HepG2 (cell line): Measurements from ENCODE around the gene ARHGAP45. TPM values are rescaled to one million over a fixed set of nuclear protein-coding genes. Genes with fewer than 3 reads are reported as not detected.

Experiments used
- ATAC-seq: fragments of 200-7000 bp; cut with Tn5 transposase; 3 replicates; pipeline ENCODE4 v1.9.1; 2020; ENCODE audit warnings: mild to moderate bottlenecking, moderate library complexity
- BruUV-seq: library from RNA; stranded (reverse); fragments of 400-500 nt; replicated peaks from 2 replicates; lab custom pipeline; 2021; lab: Mats Ljungman, UMichigan
- CTCF ChIA-PET: fragments of 300-600 bp; formaldehyde crosslinking; extraction: SDS; loops from one replicate; lab custom pipeline; 2021; ENCODE audit warnings: low total read pairs, inconsistent platforms, low intra/inter-chr PET ratio; lab: Yijun Ruan, JAX
- POLR2A ChIA-PET: fragments of 350-600 bp; sonication (Branson Sonifier 250); formaldehyde crosslinking; loops from one replicate; lab custom pipeline; 2020; ENCODE audit warnings: antibody characterized with exemption, inconsistent platforms; lab: Yijun Ruan, JAX
- DNase-seq: peaks from one replicate; pipeline ENCODE4 v3.0.0-alpha.2; 2015; ENCODE audit warnings: low spot score
- FAIRE-seq: peaks from 3 replicates; lab custom pipeline; 2011; peaks lifted over from hg19 to GRCh38; lab: Jason Lieb, UNC
- H2AFZ ChIP-seq: one replicate; pipeline ENCODE4 v1.6.1; 2011; ENCODE audit warnings: low read length, inconsistent platforms
- H3K27ac ChIP-seq: fragments of 300-600 bp; 3 replicates; pipeline ENCODE4 v1.8.0; 2011; ENCODE audit warnings: mixed run types, mild to moderate bottlenecking, mixed read lengths, low read length, inconsistent platforms; ENCODE audit not compliant: insufficient read depth; ENCODE audit errors: extremely low read length
- H3K27me3 ChIP-seq, 2 experiments: fragments of 200-600 bp in 1 of 2; 2 replicates in 1 of 2; 3 replicates in 1 of 2; pipeline versions ENCODE4 v1.6.0 to v1.8.0; 2011; ENCODE audit warnings: low read length in 2 of 2, mild to moderate bottlenecking in 2 of 2, moderate library complexity in 2 of 2, inconsistent platforms in 1 of 2; ENCODE audit not compliant: insufficient read depth in 2 of 2, control insufficient read depth in 1 of 2
- H3K36me3 ChIP-seq, 2 experiments: fragments of 200-600 bp in 1 of 2; replicated peaks in 1 of 2; 2 replicates in 1 of 2; 3 replicates in 1 of 2; pipeline versions ENCODE4 v1.5.1 to v1.8.0; 2011; ENCODE audit warnings: low read length in 2 of 2, inconsistent platforms in 1 of 2; ENCODE audit not compliant: insufficient read depth in 2 of 2, control insufficient read depth in 1 of 2
- H3K4me1 ChIP-seq: 2 replicates; pipeline ENCODE4 v1.5.1; 2012; ENCODE audit warnings: low read length, inconsistent platforms; ENCODE audit not compliant: insufficient read depth
- H3K4me2 ChIP-seq: 2 replicates; pipeline ENCODE4 v1.6.0; 2011; ENCODE audit warnings: low read depth, low read length, inconsistent platforms
- H3K4me3 ChIP-seq, 3 experiments: fragments of 200-600 bp in 1 of 3; sonication (generic), shearing (Covaris generic) in 1 of 3; replicated peaks in 1 of 3; 2 replicates each; pipeline ENCODE4 v1.5.1; 2011 to 2016; ENCODE audit warnings: low read length in 3 of 3, inconsistent platforms in 2 of 3, low read depth in 2 of 3, mild to moderate bottlenecking in 2 of 3, control low read depth in 1 of 3, mixed read lengths in 1 of 3; ENCODE audit not compliant: insufficient read depth in 1 of 3
- H3K79me2 ChIP-seq: one replicate; pipeline ENCODE4 v1.6.1; 2011; ENCODE audit warnings: low read length, inconsistent platforms; ENCODE audit not compliant: insufficient read depth
- H3K9ac ChIP-seq: 2 replicates; pipeline ENCODE4 v1.6.0; 2011; ENCODE audit warnings: mild to moderate bottlenecking, low read depth, low read length, inconsistent platforms; ENCODE audit not compliant: insufficient read depth
- H3K9me3 ChIP-seq: 2 replicates; pipeline ENCODE4 v1.5.1; 2012; ENCODE audit warnings: mild to moderate bottlenecking, low read length
- H4K20me1 ChIP-seq: 2 replicates; pipeline ENCODE4 v1.6.0; 2011; ENCODE audit warnings: inconsistent platforms, mild to moderate bottlenecking, low read length, moderate library complexity; ENCODE audit not compliant: insufficient read depth
- HNRNPL ChIP-seq: fragments of 200-400 bp; formaldehyde crosslinking; IDR thresholded peaks from 2 replicates; pipeline ENCODE4 v1.6.1; 2017; ENCODE audit warnings: mild to moderate bottlenecking, low read depth, low read length
- MED13 ChIP-seq: sonication (generic); formaldehyde crosslinking; IDR thresholded peaks from 2 replicates; pipeline ENCODE4 v1.5.0; 2020; ENCODE audit warnings: missing genetic modification reagents
- POLR2A ChIP-seq, 2 experiments: IDR thresholded peaks; 2 replicates each; pipeline ENCODE4 v1.6.1; 2011; ENCODE audit warnings: low read depth in 2 of 2, low read length in 2 of 2, mild to moderate bottlenecking in 1 of 2, moderate library complexity in 1 of 2; ENCODE audit not compliant: insufficient read depth in 1 of 2
- ZNF160 ChIP-seq: sonication (generic); formaldehyde crosslinking; IDR thresholded peaks from 2 replicates; pipeline ENCODE4 v1.8.0; 2022; ENCODE audit warnings: mild to moderate bottlenecking, inconsistent platforms, missing genetic modification reagents
- ZNF687 ChIP-seq: sonication (generic); formaldehyde crosslinking; IDR thresholded peaks from 2 replicates; pipeline ENCODE4 v1.5.1; 2020; ENCODE audit warnings: mild to moderate bottlenecking, missing genetic modification reagents, moderate library complexity
- WGBS: methylation state at CpG from one replicate; pipeline ENCODE4 v1.1.6; 2017; ENCODE audit warnings: low lambda C conversion rate; 5-methylcytosine and 5-hydroxymethylcytosine counted together
- in situ Hi-C: cut with HindIII; loops from 2 replicates; pipeline ENCODE4 v1.10.0; 2017; ENCODE audit warnings: low pct_unique_long_range_greater_than_20kb; ENCODE audit not compliant: extremely low pct_ligation_motif_present
- intact Hi-C: fragments of 100-400 bp; cut with micrococcal nuclease; formaldehyde crosslinking; loops from one replicate; pipeline ENCODE4 v1.10.0; 2022; ENCODE audit not compliant: unreplicated experiment
- polyA plus RNA-seq, 8 experiments: library from polyadenylated mRNA; depleted of rRNA in 3 of 8; stranded (reverse) in 7 of 8; unstranded in 1 of 8; fragments of >200 nt; fragmentation: Illumina TruSeq in 4 of 8; extraction: Trizol in 4 of 8; gene quantifications; 2 replicates each; pipeline versions ENCODE4 v1.2.1 to v1.2.3, GENCODE V29; 2011 to 2016; ENCODE audit warnings: low read depth in 4 of 8, missing spikeins in 1 of 8, mixed read lengths in 1 of 8; ENCODE audit not compliant: insufficient read depth in 1 of 8
- total RNA-seq, 5 experiments: library from RNA; depleted of rRNA; stranded (reverse); fragments of >200 nt; fragmentation: Illumina TruSeq; extraction: Trizol; gene quantifications; 2 replicates each; pipeline ENCODE4 v1.2.3, GENCODE V29; 2016; ENCODE audit warnings: low read depth in 1 of 5
- TF ChIP-seq, protein P1 (sequence below): sonication (generic); formaldehyde crosslinking; IDR thresholded peaks from 2 replicates; pipeline ENCODE4 v1.4.0; 2020; ENCODE audit warnings: missing genetic modification reagents

Gene ARHGAP45
- total and polyA plus RNA-seq, 2 of the 13 experiments (the other 11 are each of a cell fraction or from before 2014, with no cell fraction given), result 0.84 to 32.0 TPM

DNA sequence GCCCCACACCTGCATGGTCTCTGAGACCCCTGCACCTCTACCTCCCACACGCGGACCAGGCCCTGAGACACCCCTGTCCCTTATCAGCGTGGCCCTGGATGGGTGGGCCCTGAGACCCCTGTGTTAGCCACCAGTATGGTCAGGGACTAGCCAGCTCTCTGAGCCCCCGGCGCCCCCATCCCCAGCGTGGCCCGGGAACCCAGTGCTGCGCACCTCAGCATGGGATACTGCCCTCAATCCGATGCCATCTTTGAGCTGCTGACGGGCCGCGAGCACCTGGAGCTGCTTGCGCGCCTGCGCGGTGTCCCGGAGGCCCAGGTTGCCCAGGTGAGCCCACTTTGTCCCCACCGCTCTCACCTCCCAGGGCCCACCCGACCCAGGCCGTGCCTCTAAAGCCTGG is 5.0 kb upstream of the ARHGAP45 start (continued):
- TF ChIP-seq ZNF687 (0 out of 2 replicates have a peak, but pooled peaks have one; percentile 16), MED13 (no peak)
- TF ChIP-seq, all 625 proteins: peak for 3

DNA sequence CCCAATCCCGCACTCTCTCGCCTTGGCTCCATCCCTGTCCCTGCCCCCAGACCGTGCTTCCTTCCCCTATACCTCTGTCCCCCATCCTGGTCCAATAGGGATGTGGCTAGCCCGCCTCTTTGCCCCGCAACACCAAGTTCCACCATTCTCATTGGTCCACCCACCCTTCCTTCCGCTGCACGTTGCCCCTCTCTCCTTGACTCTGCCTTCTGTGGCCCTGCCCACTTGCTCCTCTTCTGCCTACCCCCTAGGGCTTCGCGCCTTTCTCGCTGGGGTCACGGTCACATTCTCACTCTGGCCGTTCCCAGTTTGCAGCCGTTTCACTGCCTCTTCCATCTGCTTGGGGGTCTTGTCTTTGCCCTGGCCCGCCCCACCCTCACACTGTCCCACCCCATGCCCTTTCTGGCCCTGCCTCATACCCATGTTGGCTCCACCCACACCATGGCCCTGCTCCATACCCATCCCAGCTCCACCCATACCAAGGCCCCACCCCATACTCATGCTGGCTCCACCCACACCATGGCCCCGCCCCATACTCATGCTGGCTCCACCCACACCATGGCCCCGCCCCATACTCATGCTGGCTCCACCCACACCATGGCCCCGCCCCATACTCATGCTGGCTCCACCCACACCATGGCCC is 4.5 kb upstream of the ARHGAP45 start:
- DNase-seq (no peak), FAIRE-seq (no peak)
- peaks cover 3 to 4% of the 10 kb centered on the region in 2 experiments; a peak in 2 of 5 replicates for H3K36me3 ChIP-seq
- TF ChIP-seq POLR2A (IDR thresholded peaks at IDR 0.05; ENCODE audit: insufficient read depth in 1 of 2, low read depth in 2 of 2, low read length in 2 of 2) (peak in 1 of 2 experiments; percentile 22; a peak in 1 of 4 replicates), HNRNPL (0 out of 2 replicates have a peak, but pooled peaks have one; percentile 14), ZNF160 (no peak)
- TF ChIP-seq, protein P1, sequence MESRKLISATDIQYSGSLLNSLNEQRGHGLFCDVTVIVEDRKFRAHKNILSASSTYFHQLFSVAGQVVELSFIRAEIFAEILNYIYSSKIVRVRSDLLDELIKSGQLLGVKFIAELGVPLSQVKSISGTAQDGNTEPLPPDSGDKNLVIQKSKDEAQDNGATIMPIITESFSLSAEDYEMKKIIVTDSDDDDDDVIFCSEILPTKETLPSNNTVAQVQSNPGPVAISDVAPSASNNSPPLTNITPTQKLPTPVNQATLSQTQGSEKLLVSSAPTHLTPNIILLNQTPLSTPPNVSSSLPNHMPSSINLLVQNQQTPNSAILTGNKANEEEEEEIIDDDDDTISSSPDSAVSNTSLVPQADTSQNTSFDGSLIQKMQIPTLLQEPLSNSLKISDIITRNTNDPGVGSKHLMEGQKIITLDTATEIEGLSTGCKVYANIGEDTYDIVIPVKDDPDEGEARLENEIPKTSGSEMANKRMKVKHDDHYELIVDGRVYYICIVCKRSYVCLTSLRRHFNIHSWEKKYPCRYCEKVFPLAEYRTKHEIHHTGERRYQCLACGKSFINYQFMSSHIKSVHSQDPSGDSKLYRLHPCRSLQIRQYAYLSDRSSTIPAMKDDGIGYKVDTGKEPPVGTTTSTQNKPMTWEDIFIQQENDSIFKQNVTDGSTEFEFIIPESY (CRISPR knock-in tag), result 0 out of 2 replicates have a peak, but pooled peaks have one; percentile 34
- TF ChIP-seq, all 625 proteins: peak for 3
- H3K4me1 ChIP-seq, result peaks cover 29% of the 10 kb centered on the region
- H3K27ac ChIP-seq, result no peak overlapping the region
- no peak for ATAC-seq
- no peak overlapping the region for H3K9ac ChIP-seq
- H3K27me3 ChIP-seq, result no peaks in the 10 kb centered on the region; a peak in 1 of 5 replicates
- H3K4me3 ChIP-seq, result no peak overlapping the region
- intact Hi-C loops (no loop called here), in situ Hi-C loops (no loop called here)
- ChIA-PET POLR2A (no interaction called here), CTCF (no interaction called here)
- BruUV-seq, result no TSS peak
- H4K20me1 ChIP-seq, result no peaks in the 10 kb centered on the region
- WGBS, result 91% methylated on average over 17 of the region's 17 CpGs
- no peak overlapping the region for H3K4me2 ChIP-seq
- H3K79me2 ChIP-seq, result no peaks in the 10 kb centered on the region
- H3K9me3 ChIP-seq, result no peaks in the 10 kb centered on the region
- no peak overlapping the region for H2AFZ ChIP-seq
